GM18858 (cell line): ENCODE results near the gene ENDOU.
A peak's percentile ranks its signal among the peaks of the same experiment; 100 is the strongest.
"Not testable (repeated sequence)": the region's sequence is repeated elsewhere in the genome, so short reads cannot be mapped to it uniquely, and the experiment has no call there.

Source experiments
- ATAC-seq: cut with Tn5 transposase; IDR thresholded peaks from one replicate; pipeline ENCODE4 v1.9.1; 2021; ENCODE audit not compliant: unreplicated experiment

The ENDOU gene

GRCh38 chr12:47700263-47700662 lies 25.0 kb downstream of the ENDOU start:
- ATAC-seq = no peak

GRCh38 chr12:47698631-47699030 lies 26.7 kb downstream of the ENDOU start:
- no peak for ATAC-seq

GRCh38 chr12:47698055-47698454 lies 27.2 kb downstream of the ENDOU start:
- no peak for ATAC-seq

- no peak for ATAC-seq
Observed at GRCh38 chr12:47689215-47689614, 36.1 kb downstream of the ENDOU start.

- ATAC-seq = no peak
Observed at GRCh38 chr12:47687636-47688035, 37.7 kb downstream of the ENDOU start.

- peak; percentile 42 for ATAC-seq
Observed at GRCh38 chr12:47686645-47687240, 38.5 kb downstream of the ENDOU start.

GRCh38 chr12:47679785-47680184 lies 45.5 kb downstream of the ENDOU start:
- ATAC-seq = no peak

- ATAC-seq = no peak
Observed at GRCh38 chr12:47672068-47672467, 53.2 kb downstream of the ENDOU start.

- ATAC-seq = not testable (repeated sequence)
Observed at GRCh38 chr12:47667935-47668334, 57.4 kb downstream of the ENDOU start.
